Skeletal muscle tissue (tissue), 4 donors: Measurements from ENCODE around the gene SLAMF7. TPM values are rescaled to one million over a fixed set of nuclear protein-coding genes. Genes with fewer than 3 reads are reported as not detected.

Source experiments
- H3K27ac ChIP-seq: one replicate; pipeline ENCODE4 v1.7.0; 2013; ENCODE audit warnings: mild to moderate bottlenecking, low read depth, low read length, inconsistent platforms
- H3K27me3 ChIP-seq, 3 donors: one replicate each; pipeline ENCODE4 v1.7.0; 2013; ENCODE audit warnings: low read length in 3 of 3; ENCODE audit not compliant: control insufficient read depth in 3 of 3, insufficient read depth in 3 of 3
- H3K36me3 ChIP-seq, 3 donors: one replicate each; pipeline ENCODE4 v1.7.0; 2013; ENCODE audit warnings: low read length in 3 of 3; ENCODE audit not compliant: control insufficient read depth in 3 of 3, insufficient read depth in 3 of 3
- H3K4me1 ChIP-seq, 3 donors: one replicate each; pipeline ENCODE4 v1.7.0; 2013; ENCODE audit warnings: low read length in 3 of 3, mild to moderate bottlenecking in 3 of 3; ENCODE audit not compliant: control insufficient read depth in 3 of 3, insufficient read depth in 3 of 3
- H3K4me3 ChIP-seq, 3 donors: one replicate each; pipeline ENCODE4 v1.7.0; 2013; ENCODE audit warnings: low read length in 3 of 3
- H3K9ac ChIP-seq, 3 donors: one replicate each; pipeline ENCODE4 v1.7.0; 2013; ENCODE audit warnings: low read length in 3 of 3, mild to moderate bottlenecking in 3 of 3, moderate library complexity in 2 of 3, low read depth in 1 of 3
- H3K9me3 ChIP-seq, 3 donors: one replicate each; pipeline ENCODE4 v1.7.0; 2013; ENCODE audit warnings: low read length in 3 of 3; ENCODE audit not compliant: control insufficient read depth in 3 of 3
- total RNA-seq: library from RNA; depleted of rRNA; stranded (reverse); fragments of >200 nt; gene quantifications from one replicate; pipeline ENCODE4 v1.2.3, GENCODE V29; 2014
- donor health status: Osteomylitis.

The SLAMF7 gene
- total RNA-seq, 1 donor from 2014 or later, result 0.52 TPM

GRCh38 chr1:160755461-160755860, 16.4 kb downstream of the SLAMF7 start:
- no peak overlapping the region for H3K9ac ChIP-seq
- H3K36me3 ChIP-seq, result no peaks in the 10 kb centered on the region
- no peak overlapping the region for H3K27ac ChIP-seq
- no peaks in the 10 kb centered on the region for H3K4me1 ChIP-seq
- H3K9me3 ChIP-seq, result no peaks in the 10 kb centered on the region
- H3K27me3 ChIP-seq, result peaks cover 0 to 6% (median 0%) of the 10 kb centered on the region in 3 donors
- H3K4me3 ChIP-seq, result no peak overlapping the region

DNA sequence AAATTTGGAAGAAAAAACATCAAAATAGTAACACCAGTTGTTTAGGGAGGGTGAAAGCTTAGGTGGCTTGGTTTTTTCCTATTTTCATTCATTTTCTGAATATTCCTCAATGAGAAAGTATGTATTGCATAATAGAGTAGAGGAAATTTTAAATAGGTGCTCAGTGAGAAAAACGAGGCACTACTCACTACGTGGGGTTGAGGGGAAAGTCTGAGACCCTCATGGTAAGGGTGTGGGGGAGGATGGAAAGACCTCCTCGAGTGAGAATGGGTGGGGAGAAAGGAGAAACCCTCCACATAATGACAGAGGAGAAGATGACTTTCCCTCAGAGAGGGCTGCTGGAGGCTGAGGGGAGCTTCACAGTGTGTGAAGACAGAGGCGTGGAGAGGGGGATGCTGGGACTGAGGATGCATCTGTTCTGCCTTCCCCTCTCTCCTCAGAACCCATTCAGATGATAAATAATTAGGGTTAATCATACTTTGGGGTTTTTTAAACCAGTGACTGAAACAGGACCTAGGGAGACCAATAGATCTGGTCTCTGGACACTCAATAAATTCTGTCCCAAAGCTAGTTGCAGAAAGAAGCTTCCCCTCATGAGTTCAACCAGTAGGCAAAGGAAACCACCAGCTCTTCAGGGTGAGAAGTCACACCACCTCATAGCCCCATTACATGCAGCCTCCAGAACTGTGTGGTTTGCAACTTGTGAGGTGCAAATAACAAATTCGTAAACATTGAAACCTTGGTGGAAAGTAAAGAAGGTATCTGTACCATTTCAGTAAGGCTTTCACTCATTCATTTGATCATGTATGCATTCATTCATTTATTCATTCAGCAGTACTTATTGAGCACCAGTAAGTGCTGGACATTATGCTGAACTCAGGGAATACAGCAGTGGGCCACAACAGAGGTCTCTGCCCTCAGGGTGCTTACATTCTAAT, 17.1 kb downstream of the SLAMF7 start:
- no peaks in the 10 kb centered on the region for H3K9me3 ChIP-seq
- no peaks in the 10 kb centered on the region for H3K4me1 ChIP-seq
- no peak overlapping the region for H3K4me3 ChIP-seq
- no peaks in the 10 kb centered on the region for H3K36me3 ChIP-seq
- peaks cover 0 to 6% (median 0%) of the 10 kb centered on the region in 3 donors for H3K27me3 ChIP-seq
- H3K27ac ChIP-seq, result no peak overlapping the region
- H3K9ac ChIP-seq, result no peak overlapping the region

DNA sequence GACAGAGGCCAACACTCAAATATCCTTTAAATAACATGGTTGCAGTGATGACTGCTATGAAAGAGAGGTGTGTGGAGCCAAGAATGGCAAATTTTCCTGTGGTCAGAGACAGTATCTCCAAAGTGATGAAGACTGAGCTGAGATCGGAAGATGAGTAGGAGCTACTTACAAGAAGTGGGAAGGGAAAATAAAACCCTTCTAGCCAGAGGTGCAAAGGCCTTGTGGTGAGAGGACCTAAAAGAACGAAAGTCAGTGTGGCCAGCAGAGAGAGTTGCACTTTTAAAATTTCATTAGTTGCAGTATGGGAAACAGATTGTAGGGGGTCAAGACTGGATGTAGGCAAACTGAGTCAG, 17.8 kb downstream of the SLAMF7 start:
- H3K9me3 ChIP-seq, result no peaks in the 10 kb centered on the region
- H3K9ac ChIP-seq, result no peak overlapping the region
- no peaks in the 10 kb centered on the region for H3K36me3 ChIP-seq
- no peaks in the 10 kb centered on the region for H3K4me1 ChIP-seq
- no peak overlapping the region for H3K4me3 ChIP-seq
- H3K27me3 ChIP-seq, result peaks cover 0 to 6% (median 0%) of the 10 kb centered on the region in 3 donors
- no peak overlapping the region for H3K27ac ChIP-seq

DNA sequence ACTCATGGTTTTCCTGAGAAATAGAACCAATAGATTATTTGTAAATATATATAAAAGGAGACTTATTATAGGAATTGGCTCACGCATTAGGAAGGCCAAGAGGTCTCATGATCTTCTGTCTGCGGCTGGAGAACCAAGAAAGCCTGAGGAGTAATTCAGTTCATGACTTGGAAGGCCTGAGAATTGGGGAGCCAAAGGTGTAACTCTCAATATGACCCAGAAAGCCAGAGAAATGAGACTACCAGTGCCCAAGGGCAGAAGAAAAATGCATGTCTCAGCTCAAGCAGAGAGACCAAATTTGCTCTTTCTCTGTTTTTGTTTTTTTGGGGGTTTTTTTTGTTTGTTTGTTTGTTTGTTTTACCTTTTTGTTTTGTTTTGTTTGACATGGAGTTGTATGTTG, 19.5 kb downstream of the SLAMF7 start:
- Histone ChIP-seq H3K4me3 (no peak overlapping the region), H3K27ac (no peak overlapping the region), H3K9ac (no peak overlapping the region), H3K9me3 (peaks cover 0 to 2% (median 0%) of the 10 kb centered on the region in 3 donors), H3K27me3 (peaks cover 0 to 4% (median 0%) of the 10 kb centered on the region in 3 donors), H3K36me3 (no peaks in the 10 kb centered on the region), H3K4me1 (no peaks in the 10 kb centered on the region)

- Histone ChIP-seq H3K4me3 (no peak overlapping the region), H3K9ac (no peak overlapping the region), H3K9me3 (peaks cover 0 to 2% (median 0%) of the 10 kb centered on the region in 3 donors), H3K27ac (no peak overlapping the region), H3K36me3 (no peaks in the 10 kb centered on the region), H3K27me3 (no peaks in the 10 kb centered on the region), H3K4me1 (no peaks in the 10 kb centered on the region)
Measured at GRCh38 chr1:160759740-160760139, 20.7 kb downstream of the SLAMF7 start.

DNA sequence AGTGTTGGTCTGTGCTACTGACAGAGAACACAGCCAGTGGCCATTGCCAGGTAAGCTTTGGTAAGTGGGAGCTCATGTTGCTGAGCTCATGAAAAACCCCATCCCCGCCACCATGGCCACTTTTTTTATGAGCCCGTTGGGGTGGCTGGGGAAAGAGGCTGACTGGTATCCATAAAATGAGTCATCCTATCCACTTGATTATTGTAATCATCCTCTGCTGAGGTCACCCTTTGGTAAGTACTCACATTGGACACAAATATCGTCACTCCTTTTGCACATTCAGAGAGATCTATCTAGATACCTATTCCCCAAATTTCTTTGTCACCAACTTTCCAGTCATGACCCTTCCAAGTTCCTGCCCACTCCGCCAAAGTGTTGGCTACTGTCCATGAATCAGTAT, 22.0 kb downstream of the SLAMF7 start:
- H3K4me1 ChIP-seq, result no peaks in the 10 kb centered on the region
- no peak overlapping the region for H3K4me3 ChIP-seq
- H3K9ac ChIP-seq, result no peak overlapping the region
- H3K27me3 ChIP-seq, result no peaks in the 10 kb centered on the region
- H3K27ac ChIP-seq, result no peak overlapping the region
- H3K9me3 ChIP-seq, result peaks cover 0 to 2% (median 0%) of the 10 kb centered on the region in 3 donors
- no peaks in the 10 kb centered on the region for H3K36me3 ChIP-seq

DNA sequence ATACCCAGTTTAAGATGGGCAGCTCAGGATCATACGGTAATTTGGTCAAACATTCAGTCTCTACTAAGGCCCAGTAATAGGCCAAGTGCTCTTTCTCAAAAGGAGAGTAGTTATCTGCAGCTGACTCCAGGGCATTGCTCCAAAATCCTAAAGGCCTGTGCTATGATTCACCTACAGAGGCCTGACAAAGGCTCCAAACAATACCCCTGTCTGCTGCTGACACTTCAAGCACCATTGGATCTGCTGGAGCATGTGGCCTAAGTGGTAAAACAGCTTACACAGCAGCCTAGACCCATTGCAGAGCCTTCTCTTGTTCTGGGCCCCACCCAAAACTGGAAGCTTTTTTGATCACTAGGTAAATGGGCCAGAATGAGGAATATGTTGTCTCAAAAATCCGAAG, 22.8 kb downstream of the SLAMF7 start:
- peaks cover 0 to 2% (median 0%) of the 10 kb centered on the region in 3 donors for H3K9me3 ChIP-seq
- no peaks in the 10 kb centered on the region for H3K36me3 ChIP-seq
- no peak overlapping the region for H3K27ac ChIP-seq
- no peak overlapping the region for H3K9ac ChIP-seq
- H3K4me1 ChIP-seq, result no peaks in the 10 kb centered on the region
- no peaks in the 10 kb centered on the region for H3K27me3 ChIP-seq
- H3K4me3 ChIP-seq, result no peak overlapping the region

DNA sequence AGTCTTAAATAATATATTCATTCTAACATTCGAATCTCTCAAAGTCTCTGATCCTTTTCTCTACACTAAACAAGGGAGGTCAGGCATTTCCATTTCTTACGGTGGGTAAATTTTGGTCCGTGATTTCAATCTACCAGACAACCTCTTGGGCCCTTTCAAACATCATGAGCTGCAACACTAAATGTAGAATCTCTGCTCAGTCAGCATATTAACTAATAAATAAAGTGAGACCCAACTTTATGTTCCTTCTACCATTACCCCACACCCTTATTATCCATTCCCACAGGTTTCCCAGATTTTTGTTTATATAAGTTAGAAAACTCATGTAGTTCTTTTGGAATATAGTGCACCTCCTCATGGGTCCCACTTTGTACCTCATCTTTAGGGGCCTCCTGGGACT, 24.9 kb downstream of the SLAMF7 start:
- Histone ChIP-seq H3K27me3 (no peaks in the 10 kb centered on the region), H3K27ac (no peak overlapping the region), H3K9ac (no peak overlapping the region), H3K36me3 (no peaks in the 10 kb centered on the region), H3K4me3 (no peak overlapping the region), H3K4me1 (no peaks in the 10 kb centered on the region), H3K9me3 (peaks cover 0 to 2% (median 0%) of the 10 kb centered on the region in 3 donors)

- peak overlapping the region in 1 of 3 donors; percentile 29 for H3K4me3 ChIP-seq
- no peak overlapping the region for H3K27ac ChIP-seq
Measured at GRCh38 chr1:160767395-160768294, 28.6 kb downstream of the SLAMF7 start.

DNA sequence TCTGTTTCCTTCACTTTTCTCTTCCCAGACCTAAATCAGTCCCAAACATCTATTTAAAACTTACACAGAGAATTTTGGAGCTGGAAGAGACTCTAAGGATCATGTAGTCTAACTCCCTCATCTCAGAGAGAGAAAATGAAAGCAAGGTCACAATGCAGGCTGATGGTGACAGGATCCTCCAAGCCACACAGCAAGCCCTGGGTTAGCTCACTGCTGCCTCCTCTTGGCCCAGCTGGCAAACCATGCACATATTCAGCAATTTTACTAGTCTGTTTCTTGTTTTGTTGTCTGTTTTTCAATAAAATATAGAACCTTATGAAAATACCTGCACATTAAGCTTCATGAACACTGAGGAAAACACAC, 29.2 kb downstream of the SLAMF7 start:
- H3K36me3 ChIP-seq, result no peaks in the 10 kb centered on the region
- H3K9ac ChIP-seq, result no peak overlapping the region
- no peak overlapping the region for H3K27ac ChIP-seq
- no peaks in the 10 kb centered on the region for H3K27me3 ChIP-seq
- H3K4me1 ChIP-seq, result no peaks in the 10 kb centered on the region
- peak overlapping the region in 1 of 3 donors; percentile 29 for H3K4me3 ChIP-seq
- H3K9me3 ChIP-seq, result no peaks in the 10 kb centered on the region

More at GRCh38 chr1:160767395-160768294, 28.6 kb downstream of the SLAMF7 start:
- H3K27me3 ChIP-seq, result no peaks in the 10 kb centered on the region
- H3K36me3 ChIP-seq, result no peaks in the 10 kb centered on the region
- no peak overlapping the region for H3K9ac ChIP-seq
- H3K9me3 ChIP-seq, result no peaks in the 10 kb centered on the region
- no peaks in the 10 kb centered on the region for H3K4me1 ChIP-seq
